GM13976 (cell line): Measurements from ENCODE around the gene SHISAL1.

Experiments used
- DNase-seq: peaks from one replicate; pipeline ENCODE4 v3.0.0; 2012; ENCODE audit warnings: low spot score
- in situ Hi-C: fragments of 300-500 bp; cut with MboI; formaldehyde crosslinking; loops from one replicate; pipeline ENCODE4 v1.12.0; 2022; ENCODE audit warnings: low sequenced_read_pairs, mixed read lengths, inconsistent platforms; ENCODE audit not compliant: unreplicated experiment
- TF ChIP-seq, protein P1 (sequence below): IDR thresholded peaks from 2 replicates; pipeline ENCODE4 v1.5.1; 2012; ENCODE audit warnings: borderline replicate concordance, mild to moderate bottlenecking; ENCODE audit not compliant: insufficient read depth; ENCODE audit errors: extremely low read depth, missing control alignments, control extremely low read depth

The SHISAL1 gene

DNA sequence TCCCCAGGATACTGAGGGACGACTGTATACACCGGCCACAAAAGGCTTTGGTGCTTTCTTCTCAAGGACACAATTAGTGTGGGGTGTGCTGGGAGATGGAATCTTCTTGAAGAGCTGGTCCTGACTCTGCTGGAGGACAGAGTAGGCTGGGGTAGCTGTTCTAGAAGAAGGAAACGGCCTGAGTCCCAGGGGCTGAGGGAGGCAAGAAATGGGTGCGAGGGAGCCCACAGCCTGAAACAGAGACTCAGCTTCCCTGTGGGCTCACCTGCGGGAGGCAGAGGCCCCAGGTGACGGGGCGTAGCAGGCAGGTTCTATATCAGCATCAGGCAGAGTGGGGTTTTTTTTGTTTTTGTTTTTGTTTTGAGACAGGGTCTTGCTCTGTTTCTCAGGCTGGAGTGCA, 95.4 kb downstream of the SHISAL1 start:
- TF ChIP-seq, protein P1, sequence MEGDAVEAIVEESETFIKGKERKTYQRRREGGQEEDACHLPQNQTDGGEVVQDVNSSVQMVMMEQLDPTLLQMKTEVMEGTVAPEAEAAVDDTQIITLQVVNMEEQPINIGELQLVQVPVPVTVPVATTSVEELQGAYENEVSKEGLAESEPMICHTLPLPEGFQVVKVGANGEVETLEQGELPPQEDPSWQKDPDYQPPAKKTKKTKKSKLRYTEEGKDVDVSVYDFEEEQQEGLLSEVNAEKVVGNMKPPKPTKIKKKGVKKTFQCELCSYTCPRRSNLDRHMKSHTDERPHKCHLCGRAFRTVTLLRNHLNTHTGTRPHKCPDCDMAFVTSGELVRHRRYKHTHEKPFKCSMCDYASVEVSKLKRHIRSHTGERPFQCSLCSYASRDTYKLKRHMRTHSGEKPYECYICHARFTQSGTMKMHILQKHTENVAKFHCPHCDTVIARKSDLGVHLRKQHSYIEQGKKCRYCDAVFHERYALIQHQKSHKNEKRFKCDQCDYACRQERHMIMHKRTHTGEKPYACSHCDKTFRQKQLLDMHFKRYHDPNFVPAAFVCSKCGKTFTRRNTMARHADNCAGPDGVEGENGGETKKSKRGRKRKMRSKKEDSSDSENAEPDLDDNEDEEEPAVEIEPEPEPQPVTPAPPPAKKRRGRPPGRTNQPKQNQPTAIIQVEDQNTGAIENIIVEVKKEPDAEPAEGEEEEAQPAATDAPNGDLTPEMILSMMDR: no peak
- no peak for DNase-seq
- in situ Hi-C loops: no loop called here

DNA sequence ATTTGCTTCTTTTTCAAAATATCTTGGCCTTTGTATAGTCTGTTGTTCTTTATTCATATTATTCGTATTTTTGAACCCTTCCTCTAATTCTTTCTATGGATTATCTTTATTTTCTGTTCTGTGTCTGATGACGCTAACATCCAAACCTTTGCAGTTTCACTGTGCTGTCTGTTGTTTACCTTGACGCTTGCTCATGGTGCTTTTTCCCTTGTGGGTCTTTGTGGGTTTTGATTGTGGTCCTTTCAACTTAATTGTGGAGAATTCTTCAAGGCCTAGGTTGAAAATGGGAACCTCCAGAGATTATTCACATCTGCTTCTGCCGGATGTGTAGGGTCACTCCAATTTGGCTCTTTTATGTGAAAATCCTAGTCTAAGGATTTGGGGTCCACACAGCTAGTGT, 97.5 kb downstream of the SHISAL1 start:
- in situ Hi-C loops: no loop called here
- TF ChIP-seq, protein P1: no peak
- DNase-seq: no peak

DNA sequence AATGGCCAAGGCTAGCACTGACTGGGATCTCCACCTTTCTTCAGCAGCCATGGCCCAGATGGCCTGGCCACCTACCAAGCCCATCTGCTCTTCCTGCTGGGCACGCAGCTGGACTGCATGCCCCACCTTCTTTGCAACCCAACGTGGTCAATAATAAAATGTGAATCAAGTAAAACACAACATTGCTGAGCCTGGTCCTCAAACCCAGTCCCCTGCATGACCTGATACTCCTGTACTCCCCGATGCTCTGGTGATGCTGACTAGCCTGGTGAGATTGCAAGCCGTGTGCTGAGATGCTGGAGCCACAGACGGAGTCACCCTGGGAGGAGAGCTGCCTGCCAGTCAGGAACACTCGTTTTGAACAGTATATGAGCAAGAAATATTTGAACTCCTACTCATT, 98.0 kb downstream of the SHISAL1 start:
- TF ChIP-seq, protein P1: no peak
- no peak for DNase-seq
- in situ Hi-C loops: no loop called here

DNA sequence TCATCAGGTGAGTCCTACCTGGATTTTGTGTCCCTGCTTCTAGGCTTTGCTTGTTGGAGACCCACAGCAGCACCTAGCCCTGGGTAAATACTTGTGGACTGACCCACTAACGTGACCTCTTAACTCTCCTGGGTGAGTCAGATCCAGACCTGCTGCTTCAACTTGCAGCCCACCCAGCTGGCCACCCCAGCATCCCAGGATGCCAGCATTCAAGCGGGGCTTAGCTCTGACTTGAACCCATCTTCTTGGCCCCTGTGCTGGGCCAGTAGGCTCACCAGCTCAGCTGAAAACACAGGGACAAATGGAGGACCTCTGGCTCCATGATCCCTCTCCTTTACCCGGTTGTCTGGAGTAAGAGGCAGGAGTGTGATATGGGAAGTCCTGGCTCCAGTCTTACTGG, 98.6 kb downstream of the SHISAL1 start:
- no peak for DNase-seq
- in situ Hi-C loops: no loop called here
- TF ChIP-seq, protein P1: no peak

DNA sequence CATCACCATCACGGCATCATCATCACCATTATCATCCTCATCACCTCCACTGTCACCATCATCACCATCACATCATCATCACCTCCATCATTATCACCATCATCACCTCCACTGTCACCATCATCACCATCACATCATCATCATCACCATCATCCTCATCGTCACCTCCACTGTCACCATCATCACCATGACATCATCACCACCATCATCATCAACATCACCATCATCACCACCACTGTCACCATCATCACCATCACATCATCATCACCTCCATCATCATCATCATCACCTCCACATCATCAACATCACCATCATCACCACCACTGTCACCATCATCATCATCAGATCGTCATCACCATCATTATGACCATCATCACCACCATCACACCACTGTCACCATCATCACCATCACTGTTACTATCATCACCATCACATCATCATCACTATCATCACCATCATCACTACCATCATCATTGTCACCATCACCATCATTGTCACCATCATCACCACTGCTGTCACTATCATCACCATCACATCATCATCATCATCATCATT, 99.2 kb downstream of the SHISAL1 start:
- in situ Hi-C loops: no loop called here
- no peak for DNase-seq
- TF ChIP-seq, protein P1: no peak

DNA sequence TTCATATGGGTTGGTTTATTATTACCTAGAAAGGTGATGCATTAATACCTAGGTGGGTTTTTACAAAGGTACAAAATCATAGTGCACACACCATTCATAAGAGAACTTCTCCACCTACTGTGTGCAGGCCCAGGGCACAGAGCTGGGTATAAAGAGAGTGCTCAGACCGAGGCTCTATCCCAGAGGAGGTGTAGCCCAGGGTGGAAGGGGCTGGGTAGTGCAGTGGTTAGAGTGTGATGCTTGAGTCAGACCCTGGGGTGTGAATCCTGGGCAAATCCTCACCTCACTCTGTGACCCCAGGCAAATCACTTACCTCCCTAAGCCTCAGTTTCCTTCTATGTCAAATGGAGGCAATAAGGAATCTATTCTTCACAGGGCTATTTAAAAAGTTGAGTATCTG, 99.8 kb downstream of the SHISAL1 start:
- TF ChIP-seq, protein P1: no peak
- in situ Hi-C loops: no loop called here
- DNase-seq: no peak
